HG03520 (cell line): Measurements from ENCODE around the gene HDAC10.

Experiments
- ATAC-seq: cut with Tn5 transposase; IDR thresholded peaks from one replicate; pipeline ENCODE4 v1.9.1; 2021; ENCODE audit warnings: mild to moderate bottlenecking, moderate library complexity; ENCODE audit not compliant: unreplicated experiment

Gene HDAC10

GRCh38 chr22:50270666-50271394 is 19.8 kb upstream of the HDAC10 start:
- no peak for ATAC-seq

DNA sequence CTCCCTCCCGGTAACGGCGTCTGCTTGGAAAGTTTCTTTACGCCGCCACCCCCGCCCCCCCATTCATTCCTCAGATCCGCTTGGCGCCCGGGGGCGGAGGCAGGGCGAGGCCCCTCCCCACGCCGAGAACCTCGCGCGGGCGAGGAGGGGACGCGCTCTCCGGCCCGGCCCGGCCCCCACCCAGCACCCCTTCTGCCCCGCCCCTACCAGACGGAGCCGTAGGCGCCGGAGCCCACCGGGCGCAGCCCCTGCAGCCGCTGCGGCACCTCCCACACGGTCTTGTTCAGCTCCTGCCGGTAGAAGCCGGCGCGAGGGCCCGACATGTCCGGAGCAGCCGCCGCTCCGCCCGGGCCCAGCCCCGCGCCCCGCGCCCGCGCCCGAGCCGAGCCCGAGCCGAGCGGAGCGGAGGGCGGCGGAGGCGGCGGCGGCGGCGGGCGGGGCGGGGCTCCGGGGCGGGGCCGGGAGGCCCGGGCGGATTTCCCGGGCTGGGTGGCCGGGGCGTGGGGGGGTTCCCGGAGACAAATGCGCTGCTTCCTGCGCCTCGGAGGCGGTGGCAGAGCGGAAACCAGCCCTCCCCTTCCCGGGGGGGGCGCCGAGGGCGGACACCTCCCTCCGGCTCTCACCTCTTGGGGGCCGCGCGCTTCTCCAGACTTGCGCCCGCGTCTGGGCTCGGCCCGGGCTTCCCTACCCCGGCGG is 19.1 kb upstream of the HDAC10 start, which contains the start of gene MAPK11:
Gene MAPK11 (minus strand): TSS at position 411 of the 696 bp plus-strand sequence. CDS start 88 bp downstream, at position 323.
- no peak for ATAC-seq

- ATAC-seq, result no peak
Observed at GRCh38 chr22:50269573-50269969, 18.5 kb upstream of the HDAC10 start.

DNA sequence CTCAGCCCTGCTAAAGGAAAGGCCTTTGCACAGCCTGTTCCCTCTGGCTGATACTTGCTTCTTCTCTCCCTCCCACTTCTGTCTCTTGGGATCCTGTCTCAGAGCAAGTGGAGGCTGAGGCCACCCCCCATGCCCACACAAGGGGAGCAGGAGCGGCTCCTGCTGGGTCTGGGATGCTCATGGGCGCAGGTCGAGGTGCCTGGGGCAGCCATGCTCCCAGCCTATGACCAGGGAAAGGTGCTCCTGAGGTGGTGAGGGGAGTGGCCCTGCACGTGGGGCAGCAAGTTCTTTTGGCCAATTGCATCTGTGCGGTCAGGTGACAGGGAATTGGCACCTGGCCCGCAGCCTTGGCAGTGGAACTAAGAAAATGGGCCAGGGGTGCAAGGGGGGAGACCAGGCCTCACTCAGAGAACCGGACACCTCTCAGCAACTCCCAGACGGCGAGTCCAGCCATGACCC is 17.6 kb upstream of the HDAC10 start:
- ATAC-seq, result no peak

DNA sequence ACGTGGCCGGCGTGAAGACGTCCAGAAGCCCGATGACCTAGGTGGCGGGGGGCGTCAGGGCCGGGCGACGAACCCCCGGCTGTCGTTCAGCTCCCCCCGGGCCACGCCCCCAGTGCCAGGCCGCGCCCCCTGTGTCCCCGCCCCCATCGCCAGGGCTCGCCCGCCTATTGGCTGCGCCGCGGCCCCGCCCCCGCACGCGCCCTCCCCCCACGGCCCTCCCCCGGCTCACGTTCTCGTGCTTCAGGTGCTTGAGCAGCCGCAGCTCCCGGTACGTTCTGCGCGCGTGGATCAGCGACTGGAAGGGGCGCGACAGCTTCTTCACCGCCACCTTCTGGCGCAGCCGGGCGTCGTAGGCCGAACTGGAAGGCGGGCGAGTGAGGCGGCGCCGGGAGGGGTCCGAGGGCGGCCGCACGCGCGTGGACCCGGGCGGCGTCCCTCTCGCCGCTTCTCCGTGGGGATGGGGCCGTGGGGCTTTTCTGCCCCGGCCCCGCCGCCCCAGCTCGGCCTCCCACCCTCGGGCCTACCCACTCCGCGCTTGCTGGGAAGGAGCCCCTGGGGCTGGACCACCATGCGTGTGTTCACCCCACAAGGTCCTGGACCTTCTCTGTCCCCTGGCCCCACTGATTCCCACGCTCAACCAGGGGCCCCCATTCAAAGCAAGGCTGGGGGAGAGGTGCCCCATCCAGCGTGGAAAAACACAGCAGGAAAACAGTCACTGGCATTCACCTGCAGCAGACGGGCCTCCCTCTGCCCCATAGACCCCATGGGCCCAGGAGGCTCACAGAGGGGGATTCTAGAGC is 16.7 kb upstream of the HDAC10 start:
- ATAC-seq, result no peak

DNA sequence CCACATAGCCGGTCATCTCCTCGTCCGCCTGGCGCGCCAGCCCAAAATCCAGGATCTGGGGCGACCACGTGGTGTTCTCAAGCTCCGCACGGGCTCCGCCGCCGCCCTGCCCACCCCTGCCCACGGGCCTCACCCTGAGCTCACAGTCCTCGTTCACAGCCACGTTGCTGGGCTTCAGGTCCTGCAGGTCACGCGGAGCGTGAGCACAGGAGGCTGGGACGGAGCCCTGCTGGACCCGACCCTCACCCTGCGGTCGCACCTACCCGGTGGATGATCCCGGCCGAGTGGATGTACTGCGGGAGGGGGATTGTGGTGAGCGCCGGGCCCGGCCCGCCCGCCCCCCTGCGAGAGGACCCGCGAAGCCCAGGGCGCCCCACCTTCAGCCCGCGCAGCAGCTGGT is 15.9 kb upstream of the HDAC10 start:
- ATAC-seq, result no peak

DNA sequence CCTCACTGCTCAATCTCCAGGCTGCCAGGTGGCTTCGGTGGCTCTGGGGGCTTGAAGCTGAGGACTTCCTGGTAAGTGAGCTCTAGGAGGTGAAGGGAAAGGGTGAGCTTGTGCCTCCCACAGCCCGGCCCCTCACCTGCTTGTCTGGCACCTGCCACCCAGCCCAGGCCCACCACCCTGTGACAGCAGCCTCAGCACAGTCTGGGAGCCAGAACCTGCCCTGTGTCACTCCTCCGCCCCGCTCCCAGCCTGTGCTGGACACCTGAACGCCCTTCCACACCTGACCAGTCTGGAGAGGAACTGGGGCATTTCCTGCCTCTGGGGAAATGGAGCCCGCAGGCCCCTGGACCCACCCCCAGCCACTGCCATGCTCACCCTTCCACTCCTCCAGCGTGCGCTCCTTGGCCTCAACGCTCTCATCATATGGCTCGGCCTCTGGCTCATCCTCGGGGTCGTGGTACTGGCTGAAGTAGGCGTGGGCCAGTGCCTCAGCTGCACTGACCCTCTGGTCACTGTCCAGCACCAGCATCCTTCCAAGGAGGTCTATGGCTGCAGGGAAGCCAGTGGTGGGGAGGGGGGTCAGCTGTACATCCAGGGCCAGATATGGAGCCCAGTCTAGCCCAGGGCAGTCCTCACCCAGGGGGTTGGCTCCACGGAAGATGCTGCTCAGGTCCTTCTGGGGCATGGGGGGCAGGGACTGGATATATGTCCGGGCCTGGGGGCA is 14.0 kb upstream of the HDAC10 start:
- ATAC-seq, result no peak

DNA sequence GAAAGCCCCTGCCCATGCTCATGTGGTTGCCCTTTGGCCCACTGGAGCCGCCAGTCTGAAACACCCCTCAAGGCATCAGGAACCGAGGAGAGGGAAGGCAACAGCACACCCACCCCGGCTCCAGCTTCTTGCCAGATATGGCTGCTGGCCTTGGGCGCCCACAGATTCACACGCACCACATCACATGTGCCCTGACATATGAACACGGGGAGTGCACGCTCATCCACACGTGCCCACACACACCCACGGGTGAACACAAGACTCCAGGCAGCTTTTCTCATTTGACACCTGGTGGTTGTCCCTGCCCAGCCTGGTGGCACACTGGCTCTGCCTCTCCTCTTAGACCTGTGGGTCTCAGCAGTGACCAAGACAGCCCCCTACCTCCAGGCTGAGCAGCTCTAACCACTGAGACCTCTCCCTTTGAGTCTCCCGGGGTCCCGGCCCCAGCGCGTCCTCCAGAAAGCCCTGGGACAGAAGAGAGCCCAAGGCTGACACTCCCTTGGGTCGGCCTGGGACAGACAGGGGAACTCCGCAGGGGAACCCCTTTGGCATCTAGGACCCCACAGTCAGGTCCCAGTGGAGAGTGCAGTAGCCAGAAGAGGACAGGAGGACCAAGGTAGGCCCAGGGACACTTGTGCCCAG is 13.2 kb upstream of the HDAC10 start:
- no peak for ATAC-seq

DNA sequence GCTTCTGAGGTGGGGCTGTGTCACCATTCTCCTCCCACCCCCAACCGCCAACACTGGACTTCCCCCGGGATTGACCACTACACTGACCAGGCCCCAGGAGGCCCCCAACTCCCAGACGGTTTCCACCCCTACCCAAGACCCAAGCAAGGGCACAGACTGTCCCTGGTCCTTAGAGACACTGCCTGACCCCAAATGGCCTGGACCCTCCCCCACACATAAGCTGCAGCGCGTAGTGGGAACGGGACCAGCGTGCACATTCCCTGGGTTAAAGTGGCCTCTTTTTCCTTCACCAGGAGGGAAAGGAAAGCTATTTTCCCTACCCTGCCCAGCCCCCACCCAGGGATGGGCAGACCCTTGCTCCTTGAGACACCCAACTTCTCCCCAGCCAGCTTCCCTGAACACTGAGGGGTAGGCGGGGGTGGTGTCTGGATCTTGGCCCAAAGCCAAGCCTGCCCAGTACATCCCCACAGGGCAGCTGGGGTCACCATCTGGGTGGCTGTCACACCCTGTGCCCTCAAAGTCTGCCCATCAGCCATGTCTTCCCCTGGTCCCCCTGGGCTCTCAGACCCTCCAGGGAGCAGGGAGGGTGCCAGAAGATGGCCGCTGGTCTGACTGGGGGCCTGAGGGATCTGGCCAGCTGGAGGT is 12.0 kb upstream of the HDAC10 start:
- ATAC-seq, result no peak

DNA sequence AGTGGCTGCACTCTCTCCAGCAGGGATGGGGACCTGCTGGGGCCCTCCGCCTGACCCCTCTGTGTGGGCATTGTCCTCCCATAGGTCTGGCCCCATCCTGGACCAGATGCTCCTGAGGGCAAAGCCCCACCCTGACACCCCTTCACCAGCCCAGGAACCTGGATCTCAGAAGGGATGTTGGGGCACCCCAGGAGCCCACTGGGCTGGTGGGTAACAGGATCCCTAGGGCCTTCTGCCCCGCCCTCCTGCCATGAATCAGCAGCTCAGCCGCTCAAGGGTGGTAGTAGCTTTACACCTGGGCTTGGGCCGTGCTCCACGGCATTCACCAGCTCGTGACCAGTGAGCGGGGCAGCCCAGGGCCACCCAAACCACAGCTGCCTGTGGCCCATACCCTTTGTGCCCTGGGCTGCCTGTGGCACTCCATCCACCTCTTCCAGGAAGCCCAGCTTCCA is 11.4 kb upstream of the HDAC10 start:
- no peak for ATAC-seq

DNA sequence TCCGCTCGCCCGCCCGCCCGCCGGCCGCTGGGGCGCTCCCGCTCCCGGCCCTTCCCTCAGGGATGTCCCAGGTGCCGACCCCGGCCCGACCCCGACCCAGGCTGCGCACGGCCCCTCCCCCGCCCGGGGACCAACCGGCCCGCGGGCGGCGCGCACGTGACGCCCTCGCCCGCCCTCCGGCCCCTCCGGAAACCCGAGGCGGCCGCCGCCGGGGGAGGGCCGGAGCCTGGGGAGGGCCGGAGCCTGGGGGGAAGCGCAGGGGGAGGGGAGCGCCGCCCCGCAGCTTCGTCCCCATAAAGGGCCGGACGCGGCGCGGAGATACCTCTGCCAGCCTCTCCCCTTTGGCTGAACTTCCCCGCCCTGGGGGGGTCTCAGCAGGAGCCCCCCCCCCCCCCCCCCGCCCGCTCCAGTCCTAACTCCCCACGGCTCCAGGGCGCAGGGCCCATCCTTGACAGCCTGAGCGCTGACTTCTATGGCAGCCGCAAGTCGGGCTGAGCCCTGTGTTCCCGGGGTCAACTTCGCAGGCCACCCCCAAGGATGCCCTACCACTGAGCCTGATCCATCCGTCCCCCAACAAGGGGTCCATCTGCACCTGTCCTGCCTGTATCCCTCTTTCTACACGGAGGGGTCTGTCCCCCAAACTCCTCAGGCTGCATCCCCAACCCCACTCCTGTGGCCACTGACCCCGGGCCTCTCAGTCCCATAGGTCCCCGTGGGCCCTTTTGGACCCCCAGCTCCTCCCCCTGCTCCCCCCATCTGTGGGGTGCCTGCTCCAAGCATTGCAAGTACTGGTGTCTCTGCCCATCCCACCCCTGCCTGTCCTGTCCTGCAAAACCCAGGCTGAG is 10.8 kb upstream of the HDAC10 start, which contains the start of gene MAPK12:
Gene MAPK12 (minus strand): TSS at position 69 of the 845 bp plus-strand sequence. CDS start 174 bp downstream, outside the sequence.
- no peak for ATAC-seq

GRCh38 chr22:50260801-50261614 is 9.9 kb upstream of the HDAC10 start:
- no peak for ATAC-seq

DNA sequence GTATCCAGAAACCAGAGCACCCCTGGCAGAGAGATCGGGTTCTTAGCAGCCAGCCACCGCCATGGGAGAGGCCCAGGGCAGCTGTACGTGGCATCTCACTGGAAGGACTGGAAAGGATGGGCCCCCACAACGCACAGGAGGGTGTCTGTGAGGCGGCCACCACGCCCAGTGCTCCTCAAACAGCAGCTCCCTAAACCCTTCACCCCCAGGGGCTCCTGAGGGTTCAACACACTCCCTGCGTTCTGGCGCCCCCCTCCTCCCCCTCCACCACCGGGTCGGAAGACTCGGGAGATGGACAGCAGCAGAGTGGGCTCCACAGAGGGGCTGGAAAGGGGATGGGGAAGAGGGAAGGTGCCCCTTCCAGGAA is 9.4 kb upstream of the HDAC10 start:
- ATAC-seq, result no peak

DNA sequence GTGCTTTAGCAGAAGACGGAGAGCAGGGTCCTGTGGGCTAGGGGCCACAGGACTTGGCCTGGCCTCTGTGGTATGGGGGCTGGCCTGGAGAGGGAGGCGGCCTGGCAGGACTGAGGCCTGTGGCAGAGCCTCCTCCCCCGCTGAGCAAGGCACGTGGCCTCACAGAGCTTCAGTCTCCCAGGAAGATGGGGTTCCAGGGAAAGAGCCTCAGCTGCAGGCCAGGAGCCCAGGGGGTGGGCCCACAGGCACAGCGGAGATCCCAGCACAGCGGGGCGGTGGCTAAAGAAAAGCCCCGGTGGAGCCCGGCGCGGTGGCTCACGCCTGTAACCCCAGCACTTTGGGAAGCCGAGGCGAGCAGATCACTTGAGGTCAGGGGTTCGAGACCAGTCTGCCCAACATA is 8.2 kb upstream of the HDAC10 start:
- no peak for ATAC-seq

DNA sequence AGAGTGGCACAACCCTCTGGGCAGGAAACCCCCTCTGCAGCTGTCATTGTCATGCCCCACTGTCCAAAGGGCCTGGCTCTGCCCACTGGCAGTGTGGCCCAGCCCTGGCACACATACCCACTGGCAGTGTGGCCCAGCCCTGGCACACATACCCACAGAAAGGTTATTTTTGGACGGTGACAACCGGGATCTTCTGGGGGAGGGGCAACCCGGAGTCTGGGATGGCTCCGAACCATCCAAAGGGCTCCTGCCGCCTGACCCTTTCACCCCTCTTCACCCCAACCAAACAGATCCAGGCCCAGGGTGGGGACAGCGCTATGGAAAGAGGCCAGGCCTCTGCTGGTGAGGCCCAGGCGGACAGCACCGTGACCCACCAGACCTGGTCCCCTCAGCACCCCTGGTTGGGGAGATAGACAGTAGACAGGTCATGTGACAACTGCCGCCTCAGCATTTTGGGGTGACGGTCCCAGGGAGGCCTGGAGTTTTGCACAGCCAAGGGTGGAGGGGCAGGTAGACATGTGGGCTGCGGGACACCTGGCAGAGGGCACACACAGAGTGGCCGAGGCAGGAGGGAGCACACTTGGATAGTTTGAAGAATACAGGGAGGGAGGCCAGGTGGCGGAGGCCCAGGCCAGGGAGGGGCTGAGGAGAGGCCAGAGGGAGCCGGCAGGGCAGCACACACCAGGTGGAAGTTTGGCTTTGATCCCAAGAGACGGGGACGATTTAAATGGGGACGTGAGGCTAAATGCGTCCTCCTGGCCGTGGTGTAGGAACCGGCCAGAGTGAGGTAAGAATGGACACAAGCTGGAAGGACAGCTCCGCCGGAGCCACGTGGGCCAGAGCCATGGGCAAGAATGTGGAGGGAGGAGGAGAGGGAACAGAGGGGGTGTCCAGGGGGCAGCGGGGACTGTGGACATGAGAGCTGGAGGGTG is 7.6 kb upstream of the HDAC10 start:
- ATAC-seq, result no peak

DNA sequence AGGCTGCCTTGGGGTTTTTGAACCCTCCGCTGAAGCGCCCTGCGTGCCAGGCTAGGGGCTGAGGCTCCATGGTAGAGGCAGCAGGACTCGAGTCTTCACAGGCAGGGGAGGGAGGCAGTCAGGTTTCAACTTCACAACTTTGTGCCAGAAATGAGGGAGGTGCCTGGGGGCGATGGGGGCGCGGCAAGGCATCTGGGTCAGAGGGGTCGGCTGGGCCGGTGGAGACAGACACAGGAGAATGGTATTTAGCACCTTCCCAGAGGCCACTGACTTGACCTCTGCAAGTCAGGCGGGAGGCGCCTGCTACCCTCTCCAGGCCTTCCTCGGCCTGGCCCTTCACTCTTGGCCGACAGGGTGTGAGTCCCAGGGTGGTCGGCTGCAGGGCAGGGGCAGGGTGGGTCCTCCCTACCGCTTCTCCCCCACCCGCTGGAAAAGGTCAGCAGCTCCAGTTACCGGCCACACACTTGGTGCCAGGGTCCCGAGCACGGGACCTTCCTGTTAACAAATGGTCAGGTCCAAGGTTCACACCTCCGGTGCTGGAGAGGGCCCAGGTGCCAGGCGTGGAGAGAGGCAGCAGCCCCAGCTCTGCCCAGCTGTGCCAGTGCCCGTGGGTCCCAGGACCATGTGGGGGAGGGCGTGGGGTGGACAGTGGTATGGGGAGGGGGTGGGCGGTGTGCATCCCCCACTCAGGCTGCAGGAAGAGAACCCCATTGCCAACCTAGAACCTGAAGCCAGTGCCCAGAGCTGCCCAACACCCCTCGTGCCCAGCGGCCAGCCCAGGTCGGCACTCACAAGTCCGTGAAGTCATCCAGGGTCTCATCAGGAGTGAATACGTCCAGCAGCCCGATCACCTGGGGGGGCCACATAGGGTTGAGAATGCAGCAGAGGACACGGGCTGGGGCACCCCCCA is 6.6 kb upstream of the HDAC10 start:
- no peak for ATAC-seq
